OCI-LY7 (cell line): ENCODE data around the gene CFAP74.

ENCODE experiments used
- EZH2phosphoT487 ChIP-seq: fragments of 200-600 bp; sonication (generic); IDR thresholded peaks from 2 replicates; pipeline ENCODE4 v1.6.1; 2018; ENCODE audit warnings: low read depth, borderline replicate concordance, mild to moderate bottlenecking, mixed run types, antibody characterized with exemption, low read length, moderate library complexity, mixed read lengths
- TF ChIP-seq, protein P1 (sequence below): fragments of 200-600 bp; sonication (generic); conservative IDR thresholded peaks from 2 replicates; pipeline ENCODE4 v1.5.1; 2014; ENCODE audit warnings: mild to moderate bottlenecking, antibody characterized with exemption, low read length, moderate library complexity, mixed read lengths

- TF ChIP-seq, protein P1, sequence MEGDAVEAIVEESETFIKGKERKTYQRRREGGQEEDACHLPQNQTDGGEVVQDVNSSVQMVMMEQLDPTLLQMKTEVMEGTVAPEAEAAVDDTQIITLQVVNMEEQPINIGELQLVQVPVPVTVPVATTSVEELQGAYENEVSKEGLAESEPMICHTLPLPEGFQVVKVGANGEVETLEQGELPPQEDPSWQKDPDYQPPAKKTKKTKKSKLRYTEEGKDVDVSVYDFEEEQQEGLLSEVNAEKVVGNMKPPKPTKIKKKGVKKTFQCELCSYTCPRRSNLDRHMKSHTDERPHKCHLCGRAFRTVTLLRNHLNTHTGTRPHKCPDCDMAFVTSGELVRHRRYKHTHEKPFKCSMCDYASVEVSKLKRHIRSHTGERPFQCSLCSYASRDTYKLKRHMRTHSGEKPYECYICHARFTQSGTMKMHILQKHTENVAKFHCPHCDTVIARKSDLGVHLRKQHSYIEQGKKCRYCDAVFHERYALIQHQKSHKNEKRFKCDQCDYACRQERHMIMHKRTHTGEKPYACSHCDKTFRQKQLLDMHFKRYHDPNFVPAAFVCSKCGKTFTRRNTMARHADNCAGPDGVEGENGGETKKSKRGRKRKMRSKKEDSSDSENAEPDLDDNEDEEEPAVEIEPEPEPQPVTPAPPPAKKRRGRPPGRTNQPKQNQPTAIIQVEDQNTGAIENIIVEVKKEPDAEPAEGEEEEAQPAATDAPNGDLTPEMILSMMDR, result no peak
- TF ChIP-seq EZH2phosphoT487, result no peak
These were observed 52.6 kb downstream of the CFAP74 start for GRCh38 chr1:1950940-1951339.
